DMS153 (cell line): ENCODE results near the gene ZNF722.
"Not testable (repeated sequence)": the region's sequence is repeated elsewhere in the genome, so short reads cannot be mapped to it uniquely, and the experiment has no call there.

Experiments
- DNase-seq: peaks from one replicate; lab custom pipeline; 2025; lab: John Stamatoyannopoulos, UW

The ZNF722 gene

DNA sequence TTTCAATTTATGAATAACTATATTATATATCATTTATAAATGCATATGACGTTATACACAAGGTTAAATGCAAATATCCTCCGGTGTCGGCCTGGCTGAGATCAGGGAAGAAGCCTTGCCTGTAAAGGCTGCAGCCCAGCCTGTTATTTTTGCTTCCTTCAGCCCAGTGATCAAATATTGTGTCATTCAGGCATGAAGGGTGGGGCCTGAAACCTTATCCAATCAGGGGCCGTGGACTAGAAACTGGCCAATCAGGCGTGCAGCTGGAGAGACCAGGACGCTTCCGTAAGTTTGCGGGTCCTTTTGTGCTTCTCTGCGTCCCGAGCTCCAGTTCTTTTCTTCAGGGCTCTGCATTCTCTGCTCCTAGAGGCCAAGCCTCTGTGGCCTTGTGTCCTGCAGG is at the start of gene ZNF722:
Gene ZNF722, plus strand, starts transcription at position 301 of the 400 bp plus-strand sequence. CDS start 113 bp downstream, outside the sequence.
- DNase-seq, result no peak

DNA sequence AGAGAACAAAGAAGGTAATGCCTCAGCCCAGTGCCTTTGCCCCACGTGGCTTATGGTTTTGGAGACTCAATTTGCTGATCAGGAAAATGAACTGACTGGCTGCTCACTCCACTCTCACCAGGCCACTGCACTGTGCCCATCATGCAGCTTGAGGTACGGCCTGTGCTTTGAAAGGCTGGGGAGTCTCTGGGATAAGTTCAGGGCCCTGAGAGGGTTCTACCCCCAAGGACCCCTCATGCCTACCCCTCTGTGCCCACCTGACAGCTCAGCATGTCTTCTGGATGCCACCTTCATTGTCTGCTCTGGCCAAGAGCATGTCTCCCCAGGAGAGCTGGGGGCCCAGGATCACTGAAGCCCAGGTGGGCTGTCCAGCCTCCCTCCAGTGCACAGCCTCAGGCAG is 45.5 kb upstream of the ZNF722 start:
- no peak for DNase-seq

DNA sequence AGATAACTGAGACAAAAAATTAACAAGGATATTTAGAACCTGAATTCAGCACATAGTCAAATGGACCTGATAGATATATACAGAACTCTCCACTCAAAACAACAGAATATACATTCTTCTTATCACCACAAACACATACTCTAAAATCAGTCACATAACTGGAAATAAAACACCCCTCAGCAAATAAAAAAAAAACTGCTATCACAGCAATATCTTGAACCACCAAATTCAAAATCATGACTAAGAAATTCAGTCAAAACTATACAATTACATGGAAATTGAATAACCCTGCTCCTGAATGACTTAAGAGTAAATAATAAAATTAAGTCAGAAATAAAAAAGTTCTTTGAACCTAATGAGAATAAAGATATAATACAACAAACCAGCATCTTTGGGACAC is 30.0 kb upstream of the ZNF722 start:
- no peak for DNase-seq

- not testable (repeated sequence) for DNase-seq
These were observed 16.8 kb downstream of the ZNF722 start for GRCh38 chr7:64015496-64015895.

GRCh38 chr7:64035388-64035787 is 36.7 kb downstream of the ZNF722 start:
- no peak for DNase-seq

DNA sequence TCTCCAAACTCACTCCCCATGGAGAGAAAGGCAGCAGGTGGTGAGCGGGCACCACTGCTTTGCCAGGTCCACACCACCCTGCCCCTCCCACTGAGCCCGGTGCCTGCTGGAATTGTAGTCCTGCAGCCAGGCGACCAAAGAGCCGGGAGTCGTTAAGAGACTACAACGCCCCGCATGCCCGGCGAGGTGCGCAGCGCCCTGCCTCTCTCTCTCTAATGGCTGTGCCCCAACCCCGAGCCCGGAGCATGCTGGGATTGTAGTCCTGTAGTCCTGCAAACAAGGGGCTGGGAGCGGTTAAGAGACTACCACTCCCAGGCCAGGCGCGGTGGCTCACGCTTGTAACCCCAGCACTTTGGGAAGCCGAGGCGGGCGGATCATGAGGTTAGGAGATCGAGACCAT is 38.4 kb downstream of the ZNF722 start:
- DNase-seq, result no peak

DNA sequence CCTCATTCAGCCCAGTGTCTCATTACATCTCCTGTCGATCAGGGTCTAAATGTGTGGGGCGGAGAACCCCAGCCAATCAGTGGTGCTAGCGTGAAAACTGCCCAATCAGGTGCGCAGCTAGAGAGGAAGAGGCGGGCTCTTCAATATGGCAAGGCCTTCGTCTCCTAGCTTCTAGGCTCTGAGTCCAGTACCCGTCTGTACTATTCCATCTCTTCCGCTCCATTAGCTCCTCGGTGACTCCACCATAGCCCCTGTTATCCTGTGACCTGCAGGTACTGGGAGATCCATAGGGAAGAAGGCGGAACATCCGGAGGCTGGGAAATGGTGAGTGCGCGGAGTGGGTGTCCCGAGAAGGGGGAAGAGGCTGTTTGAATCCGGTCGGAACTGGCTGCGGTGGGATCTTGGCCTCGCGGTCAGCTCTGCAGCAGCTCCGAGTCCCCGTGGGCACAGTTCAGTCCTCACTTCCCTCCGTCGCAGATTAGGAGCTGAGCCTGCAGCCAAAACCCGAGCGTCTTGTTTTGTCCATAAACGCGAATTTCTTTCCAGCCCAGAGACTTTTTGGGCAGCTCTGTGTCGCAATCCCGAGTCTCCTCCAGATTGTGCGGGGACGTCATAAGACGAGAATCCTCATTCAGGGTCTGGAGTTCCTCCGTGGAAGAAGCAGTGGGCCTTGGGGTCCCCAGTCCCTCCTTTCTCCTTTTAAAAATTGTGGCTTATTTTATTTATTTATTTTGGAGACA is 46.8 kb downstream of the ZNF722 start, which contains the start of gene ZNF727:
Gene ZNF727, plus strand, starts transcription at position 134 of the 740 bp plus-strand sequence. Its CDS starts 188 bp downstream, at position 322.
- DNase-seq, result no peak

DNA sequence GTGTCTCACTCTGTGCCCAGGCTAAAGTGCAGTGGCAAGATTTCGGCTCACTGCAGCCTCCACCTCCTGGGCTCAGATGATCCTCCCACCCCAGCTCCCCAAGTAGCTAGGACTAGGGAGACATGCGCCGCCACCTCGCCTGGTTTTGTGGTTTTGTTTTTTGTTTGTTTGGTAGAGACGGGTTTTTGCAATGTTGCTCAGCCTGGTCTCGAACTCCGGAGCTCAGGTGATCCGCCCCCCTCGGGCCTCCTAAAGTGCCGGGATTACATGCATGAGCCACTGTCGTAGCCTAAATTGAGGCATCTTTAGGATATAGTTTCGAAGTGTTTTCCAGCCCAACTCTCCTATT is 47.4 kb downstream of the ZNF722 start:
- DNase-seq, result no peak
